ENCODE results near the gene CFHR3. TPM values are rescaled to one million over a fixed set of nuclear protein-coding genes. Genes with fewer than 3 reads are reported as not detected.
"Not testable (repeated sequence)": the region's sequence is repeated elsewhere in the genome, so short reads cannot be mapped to it uniquely, and the experiment has no call there.

Gene CFHR3
- total RNA-seq, 1 experiment from 2014 or later: 0.24 TPM

DNA sequence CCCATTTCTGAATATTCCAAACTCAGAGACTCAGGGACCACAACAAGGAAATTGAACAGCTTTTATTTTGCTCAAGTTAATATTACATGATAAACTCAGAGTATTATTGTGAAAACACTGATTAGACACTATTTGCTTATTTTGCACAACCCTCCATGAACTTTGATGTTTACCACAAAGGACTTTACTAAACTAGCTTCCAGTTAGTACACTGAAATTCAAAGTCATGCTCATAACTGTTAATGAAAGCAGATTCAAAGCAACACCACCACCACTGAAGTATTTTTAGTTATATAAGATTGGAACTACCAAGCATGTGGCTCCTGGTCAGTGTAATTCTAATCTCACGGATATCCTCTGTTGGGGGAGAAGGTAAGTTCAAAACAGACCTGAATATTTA lies 44.9 kb downstream of the CFHR3 start, which contains the start of gene CFHR1:
Gene CFHR1 (plus strand): TSS at position 201 of the 400 bp plus-strand sequence. CDS start 114 bp downstream, at position 315.
- POLR2A ChIA-PET; H3K4me1 Mint-ChIP-seq; H3K9me3 Mint-ChIP-seq; DNase-seq (ENCODE audit: low spot score); ATAC-seq; H3K27me3 Mint-ChIP-seq (ENCODE audit: low read depth); H3K27ac Mint-ChIP-seq; H3K36me3 Mint-ChIP-seq; CTCF ChIA-PET; H3K4me3 Mint-ChIP-seq: not testable (repeated sequence)

DNA sequence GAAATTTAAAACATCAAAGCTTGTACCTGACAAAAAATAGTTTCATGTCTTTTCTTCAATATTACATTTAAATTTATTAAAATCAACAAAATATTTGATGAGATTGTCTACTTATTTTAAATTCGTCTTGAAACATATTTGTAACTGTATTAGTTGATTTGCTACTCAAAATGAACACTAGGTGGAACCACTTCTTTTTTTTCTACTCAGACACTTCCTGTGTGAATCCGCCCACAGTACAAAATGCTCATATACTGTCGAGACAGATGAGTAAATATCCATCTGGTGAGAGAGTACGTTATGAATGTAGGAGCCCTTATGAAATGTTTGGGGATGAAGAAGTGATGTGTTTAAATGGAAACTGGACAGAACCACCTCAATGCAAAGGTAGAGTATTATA lies 53.2 kb downstream of the CFHR3 start:
- H3K27ac Mint-ChIP-seq; ATAC-seq; POLR2A ChIA-PET; DNase-seq (ENCODE audit: low spot score); H3K27me3 Mint-ChIP-seq (ENCODE audit: low read depth); H3K9me3 Mint-ChIP-seq; CTCF ChIA-PET; H3K36me3 Mint-ChIP-seq; H3K4me1 Mint-ChIP-seq; H3K4me3 Mint-ChIP-seq: not testable (repeated sequence)

Other genes with a start within 250 kb of the CFHR3 start
- gene KCNT2, start 166.4 kb upstream of the CFHR3 start, total RNA-seq (2021): 11.6 to 14.2 TPM (median 12.4 TPM) in 3 replicates
- 0.17 to 0.44 TPM (median 0.34 TPM) in 3 replicates for gene CFH, start 122.8 kb upstream of the CFHR3 start, total RNA-seq (2021)
- 0.14 to 0.20 TPM (median 0.16 TPM) in 3 replicates for gene CFHR1, start 44.9 kb downstream of the CFHR3 start, total RNA-seq (2021)
- gene CFHR4, start 113.2 kb downstream of the CFHR3 start, total RNA-seq (2021): 0.42 TPM in 1 of 3 replicates, not detected in the others
- gene CFHR2, start 168.9 kb downstream of the CFHR3 start, total RNA-seq (2021): 0.37 TPM in 1 of 3 replicates, not detected in the others
- not detected in 3 replicates for gene CFHR5, start 202.7 kb downstream of the CFHR3 start, total RNA-seq (2021)

Data from WTC11 (cell line).